Fibroblast of skin of abdomen (primary cell): ENCODE results near the gene MICAL1.

Source experiments
- DNase-seq: peaks from one replicate; pipeline ENCODE4 v3.0.0-alpha.2; 2013

MICAL1 gene

DNA sequence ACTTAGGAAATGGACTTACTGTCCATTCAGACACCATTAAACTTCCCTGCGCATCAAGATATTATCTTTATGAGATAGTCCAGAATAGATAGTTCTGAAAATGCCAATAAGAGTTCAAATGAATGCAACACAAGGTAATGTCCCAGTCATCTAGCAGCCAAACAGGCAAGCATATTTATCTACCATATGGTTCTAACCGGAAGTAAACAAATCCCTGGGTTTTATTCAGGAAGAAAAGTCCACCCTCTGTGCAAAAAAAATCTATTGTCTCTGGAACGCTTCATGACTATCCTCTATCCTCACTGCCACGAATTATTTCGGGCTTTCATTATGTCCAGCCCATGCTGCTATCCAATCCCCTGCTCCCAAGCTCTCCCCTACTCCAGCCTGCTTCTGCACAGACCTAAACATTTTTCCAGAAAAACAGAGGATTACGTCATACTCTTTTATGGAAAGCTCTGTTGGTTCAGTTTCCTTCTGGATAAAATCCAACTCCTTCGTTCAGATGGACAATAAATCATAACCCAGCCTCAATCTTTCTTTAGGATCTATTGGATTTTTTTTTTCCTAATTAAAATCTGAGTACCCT, 26.6 kb downstream of the MICAL1 start:
- peak; percentile 69 for DNase-seq

- DNase-seq = no peak
Measured at GRCh38 chr6:109424946-109425345, 30.6 kb downstream of the MICAL1 start.

DNA sequence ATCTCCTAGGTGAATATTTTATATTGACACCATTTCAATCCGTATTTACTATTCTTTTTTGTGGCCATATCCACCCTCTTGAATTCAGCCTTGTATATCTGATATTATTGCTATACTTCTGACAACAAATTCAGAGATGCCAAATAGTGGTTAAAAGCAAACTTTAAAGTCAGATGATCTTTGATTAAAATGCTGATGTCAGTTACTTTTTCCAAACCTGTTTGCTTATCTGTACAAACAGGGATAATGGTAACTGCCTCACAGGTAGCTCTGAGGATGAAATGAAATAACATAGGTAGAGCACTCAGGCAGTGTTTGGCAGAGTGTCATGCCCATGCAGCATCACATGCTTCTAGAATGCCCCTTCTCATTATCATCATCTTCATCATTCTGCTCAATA, 34.4 kb downstream of the MICAL1 start:
- no peak for DNase-seq

GRCh38 chr6:109420751-109421150, 34.8 kb downstream of the MICAL1 start:
- DNase-seq = no peak

- DNase-seq = no peak
Measured at GRCh38 chr6:109417646-109418045, 37.9 kb downstream of the MICAL1 start.

- DNase-seq = no peak
Measured at GRCh38 chr6:109411034-109411433, 44.5 kb downstream of the MICAL1 start.

GRCh38 chr6:109406196-109406595, 49.4 kb downstream of the MICAL1 start:
- peak; percentile 38 for DNase-seq

GRCh38 chr6:109397020-109397419, 58.6 kb downstream of the MICAL1 start:
- DNase-seq = no peak

DNA sequence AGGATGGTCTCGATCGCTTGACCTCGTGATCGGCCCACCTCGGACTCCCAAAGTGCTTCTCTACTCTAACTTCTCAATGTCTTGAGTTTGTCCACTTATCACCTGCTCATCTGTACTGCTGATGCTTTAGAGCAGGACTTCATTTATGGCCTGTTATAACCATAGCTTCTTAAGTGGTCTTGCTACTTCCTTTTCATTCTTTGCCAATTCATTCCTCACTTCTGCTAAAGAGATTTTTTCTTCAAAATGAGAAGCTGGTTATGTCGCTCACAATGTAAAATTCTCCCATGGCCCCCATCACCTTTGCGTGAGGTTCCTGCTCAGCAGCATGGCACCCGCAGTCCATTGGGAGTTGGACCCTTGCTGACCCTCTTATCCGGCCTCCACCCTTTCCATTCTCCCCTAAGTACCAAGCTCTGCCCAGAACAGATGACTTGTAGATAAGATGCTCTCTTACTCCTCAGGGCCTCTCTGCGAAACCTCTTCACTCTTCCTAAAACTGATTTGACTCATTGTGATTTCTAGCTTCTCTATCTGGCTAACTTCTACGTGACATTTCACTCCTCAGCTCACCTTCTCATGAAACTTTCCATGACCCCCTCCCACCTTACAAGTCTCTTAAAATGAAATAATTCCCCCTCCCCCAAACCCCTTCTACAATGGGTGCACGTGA, 59.4 kb downstream of the MICAL1 start:
- no peak for DNase-seq
